ENCODE results near the gene SLC46A3.
A peak's percentile ranks its signal among the peaks of the same experiment; 100 is the strongest.

SLC46A3 gene

DNA sequence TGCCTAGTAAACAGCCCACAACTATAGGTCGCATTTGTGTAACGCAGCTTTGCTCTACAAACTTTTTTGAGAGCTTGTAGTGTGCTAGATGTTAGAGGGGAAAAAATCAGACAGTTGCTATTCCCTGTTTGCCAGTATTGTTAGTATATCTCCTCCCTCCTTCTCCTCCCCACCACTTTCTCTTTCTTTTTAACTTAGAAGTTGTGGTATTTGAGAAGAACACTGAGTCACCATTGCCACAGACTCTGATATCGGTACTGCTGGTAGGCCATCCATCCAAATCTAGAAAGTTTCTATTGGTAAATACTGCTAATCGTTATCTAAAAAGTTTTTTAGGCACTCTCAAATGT is 59.2 kb downstream of the SLC46A3 start:
- Histone ChIP-seq H3K4me1 (peaks cover 0 to 41% (median 32%) of the 10 kb centered on the region in 4 donors), H3K36me3 (peaks cover 23 to 25% (median 25%) of the 10 kb centered on the region in 3 donors), H3K4me3 (peak overlapping the region; percentile 86 to 98), H3K27me3 (no peaks in the 10 kb centered on the region), H3K9me3 (no peaks in the 10 kb centered on the region), H3K27ac (peak overlapping the region; percentile 88 to 95)
- intact Hi-C loops (cut with DNase I; ENCODE audit: low total_unique reads): loop anchor here (5.0 kb wide), 1 partner anchor 58 kb away; the partner anchor contains the start of gene SLC46A3
- no peak for DNase-seq
- TF ChIP-seq, protein P1, sequence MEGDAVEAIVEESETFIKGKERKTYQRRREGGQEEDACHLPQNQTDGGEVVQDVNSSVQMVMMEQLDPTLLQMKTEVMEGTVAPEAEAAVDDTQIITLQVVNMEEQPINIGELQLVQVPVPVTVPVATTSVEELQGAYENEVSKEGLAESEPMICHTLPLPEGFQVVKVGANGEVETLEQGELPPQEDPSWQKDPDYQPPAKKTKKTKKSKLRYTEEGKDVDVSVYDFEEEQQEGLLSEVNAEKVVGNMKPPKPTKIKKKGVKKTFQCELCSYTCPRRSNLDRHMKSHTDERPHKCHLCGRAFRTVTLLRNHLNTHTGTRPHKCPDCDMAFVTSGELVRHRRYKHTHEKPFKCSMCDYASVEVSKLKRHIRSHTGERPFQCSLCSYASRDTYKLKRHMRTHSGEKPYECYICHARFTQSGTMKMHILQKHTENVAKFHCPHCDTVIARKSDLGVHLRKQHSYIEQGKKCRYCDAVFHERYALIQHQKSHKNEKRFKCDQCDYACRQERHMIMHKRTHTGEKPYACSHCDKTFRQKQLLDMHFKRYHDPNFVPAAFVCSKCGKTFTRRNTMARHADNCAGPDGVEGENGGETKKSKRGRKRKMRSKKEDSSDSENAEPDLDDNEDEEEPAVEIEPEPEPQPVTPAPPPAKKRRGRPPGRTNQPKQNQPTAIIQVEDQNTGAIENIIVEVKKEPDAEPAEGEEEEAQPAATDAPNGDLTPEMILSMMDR (IDR thresholded peaks at IDR 0.05): no peak

DNA sequence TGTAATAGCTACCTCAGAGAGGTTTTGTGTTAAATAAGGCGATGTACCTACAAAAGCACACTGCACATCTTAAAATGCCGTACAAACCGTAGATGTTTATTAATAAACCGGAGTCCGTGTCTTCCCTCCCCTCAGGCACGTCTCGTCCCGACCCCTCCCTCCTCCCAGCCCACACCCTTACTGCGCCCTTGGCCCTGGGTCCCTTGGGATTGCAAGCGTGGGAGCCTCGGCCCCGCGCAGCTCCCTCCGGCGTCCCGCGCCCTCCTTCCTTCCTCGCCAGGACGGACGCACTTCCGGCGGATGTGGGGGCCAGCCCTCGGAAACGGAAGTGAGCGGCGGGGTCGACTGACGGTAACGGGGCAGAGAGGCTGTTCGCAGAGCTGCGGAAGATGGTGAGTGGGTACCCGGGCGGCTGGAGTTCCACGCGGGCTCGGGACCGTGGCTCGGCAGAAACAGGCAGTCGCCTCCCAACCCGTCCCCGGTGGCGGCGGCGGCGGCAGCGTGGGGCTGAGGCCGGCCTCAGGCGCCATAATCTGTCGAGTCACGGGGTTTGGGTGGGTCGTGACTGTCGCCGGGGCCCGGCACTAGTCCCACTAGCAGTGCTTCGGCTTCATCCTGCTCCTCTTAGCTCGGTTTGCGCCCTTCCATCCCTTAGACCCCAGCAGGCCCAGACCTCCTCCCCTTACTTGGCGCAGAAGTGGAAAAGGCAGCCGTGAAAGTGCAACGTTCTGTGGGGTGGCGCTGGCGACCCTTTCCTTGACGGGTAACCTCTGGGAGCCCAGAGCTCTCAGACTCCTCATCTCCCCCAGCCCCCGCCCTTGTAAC is 59.8 kb downstream of the SLC46A3 start, which contains the start of gene POMP:
Gene POMP, plus strand, starts transcription at position 335 of the 825 bp plus-strand sequence. Its CDS starts 55 bp downstream, at position 390.
- Histone ChIP-seq H3K4me1 (peaks cover 0 to 41% (median 32%) of the 10 kb centered on the region in 4 donors), H3K27ac (peak within 1 kb of the TSS; percentile 88 to 95), H3K27me3 (no peaks in the 10 kb centered on the region), H3K4me3 (peak within 1 kb of the TSS; percentile 86 to 98), H3K36me3 (peaks cover 17 to 19% (median 19%) of the 10 kb centered on the region in 3 donors), H3K9me3 (no peaks in the 10 kb centered on the region)
- TF ChIP-seq, protein P1 (IDR thresholded peaks at IDR 0.05): no peak
- peak; percentile 92 to 96 for DNase-seq
- intact Hi-C loops (cut with DNase I; ENCODE audit: low total_unique reads): loop anchor here (5.0 kb wide), 1 partner anchor 58 kb away; the partner anchor contains the start of gene SLC46A3

DNA sequence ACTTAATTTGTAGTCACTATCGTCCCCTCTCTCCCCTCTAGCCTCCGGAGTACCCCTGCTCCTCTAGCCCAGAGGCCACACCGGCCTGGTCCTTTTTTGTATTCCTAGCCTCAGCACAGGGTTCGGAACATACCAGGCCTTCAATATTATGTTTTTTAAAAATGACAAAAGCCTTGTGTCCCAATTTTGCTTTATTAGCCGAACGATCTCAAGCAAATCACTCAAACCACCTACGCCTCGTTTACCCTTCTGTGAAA is 60.3 kb downstream of the SLC46A3 start:
- TF ChIP-seq, protein P1 (IDR thresholded peaks at IDR 0.05): no peak
- no peaks in the 10 kb centered on the region for H3K27me3 ChIP-seq
- peaks cover 12 to 15% (median 13%) of the 10 kb centered on the region in 3 donors for H3K36me3 ChIP-seq
- peak overlapping the region; percentile 88 to 95 for H3K27ac ChIP-seq
- intact Hi-C loops (cut with DNase I; ENCODE audit: low total_unique reads): loop anchor here (5.0 kb wide), 1 partner anchor 59 kb away; the partner anchor contains the start of gene SLC46A3
- H3K9me3 ChIP-seq: no peaks in the 10 kb centered on the region
- peak overlapping the region; percentile 86 to 98 for H3K4me3 ChIP-seq
- H3K4me1 ChIP-seq: peaks cover 0 to 41% (median 32%) of the 10 kb centered on the region in 4 donors
- no peak for DNase-seq

DNA sequence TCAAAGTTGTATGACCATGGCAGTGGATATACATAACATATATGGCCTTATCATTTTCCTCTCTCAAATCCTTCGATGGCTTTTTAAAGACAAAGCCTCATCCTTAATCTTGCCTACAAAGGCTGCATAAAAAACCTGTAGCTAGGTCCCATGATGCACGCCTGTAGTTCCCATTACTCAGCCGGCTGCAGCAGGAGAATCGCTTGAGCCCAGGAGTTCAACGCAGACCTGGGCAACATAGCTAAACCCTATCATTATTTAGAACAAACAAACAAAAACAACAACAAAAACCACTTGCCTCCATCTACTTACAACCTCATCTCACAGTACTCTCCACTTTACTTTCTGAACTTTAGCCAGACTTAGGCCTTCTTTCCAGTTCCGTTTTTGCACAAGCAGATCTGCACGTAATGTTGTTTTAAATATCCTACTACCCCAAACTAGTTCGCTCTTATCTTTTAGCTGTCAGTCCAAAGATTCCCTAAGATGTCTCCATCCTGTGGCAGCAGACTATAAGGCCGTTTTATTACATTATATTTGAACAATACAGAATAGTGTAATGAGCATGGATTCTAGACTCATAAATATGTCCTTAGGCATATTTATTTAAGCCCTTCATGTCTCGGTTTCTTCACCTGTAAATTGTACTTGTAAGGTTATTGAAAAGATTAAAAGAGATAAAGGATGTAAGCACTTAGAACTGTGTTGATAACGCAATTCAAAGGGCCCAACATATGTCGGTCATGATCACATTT is 60.8 kb downstream of the SLC46A3 start:
- Histone ChIP-seq H3K9me3 (no peaks in the 10 kb centered on the region), H3K4me3 (peak overlapping the region; percentile 86 to 98), H3K27ac (peak overlapping the region; percentile 88 to 95), H3K4me1 (peaks cover 0 to 41% (median 32%) of the 10 kb centered on the region in 4 donors), H3K36me3 (peaks cover 6 to 10% (median 8%) of the 10 kb centered on the region in 3 donors), H3K27me3 (no peaks in the 10 kb centered on the region)
- TF ChIP-seq, protein P1 (IDR thresholded peaks at IDR 0.05): no peak
- DNase-seq: no peak
- intact Hi-C loops (cut with DNase I; ENCODE audit: low total_unique reads): loop anchor here (5.0 kb wide), 1 partner anchor 59 kb away; the partner anchor contains the start of gene SLC46A3

DNA sequence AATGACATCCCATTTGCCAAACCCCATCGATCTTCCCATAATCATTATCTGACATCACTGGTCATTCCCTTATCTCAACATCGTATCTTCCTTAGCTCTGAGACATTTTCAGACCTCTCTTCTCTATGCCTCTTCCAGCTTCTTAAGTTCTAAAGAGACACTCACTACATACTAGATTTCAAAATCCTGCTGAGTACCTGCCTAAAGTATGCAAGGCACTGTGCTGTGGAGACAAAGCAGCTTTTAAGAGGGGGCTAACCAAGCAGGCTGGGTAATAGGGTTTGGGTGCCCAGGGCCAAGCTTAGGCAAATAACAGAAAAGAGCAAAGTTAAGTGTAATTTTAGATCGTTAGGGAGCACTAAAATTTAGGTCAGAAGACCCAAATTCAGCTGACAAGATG is 63.2 kb downstream of the SLC46A3 start:
- H3K27me3 ChIP-seq: no peaks in the 10 kb centered on the region
- no peak overlapping the region for H3K27ac ChIP-seq
- intact Hi-C loops (cut with DNase I; ENCODE audit: low total_unique reads): loop anchor here (5.0 kb wide), 1 partner anchor 62 kb away; the partner anchor contains the start of gene SLC46A3
- peaks cover 0 to 27% (median 22%) of the 10 kb centered on the region in 4 donors for H3K4me1 ChIP-seq
- no peaks in the 10 kb centered on the region for H3K9me3 ChIP-seq
- DNase-seq: no peak
- TF ChIP-seq, protein P1 (IDR thresholded peaks at IDR 0.05): no peak
- no peaks in the 10 kb centered on the region for H3K36me3 ChIP-seq
- H3K4me3 ChIP-seq: no peak overlapping the region

All from tibial artery (tissue), 4 donors.